MM.1S (cell line): ENCODE results near the gene CCDC13.

ENCODE experiments used
- DNase-seq: peaks from one replicate; pipeline ENCODE4 v3.0.0-alpha.2; 2015
- H2AFZ ChIP-seq: fragments of 300-600 bp; sonication (generic); 2 replicates; pipeline ENCODE4 v1.6.0; 2016; ENCODE audit warnings: antibody characterized with exemption, low read length
- H3F3A ChIP-seq: fragments of 300-600 bp; sonication (generic); 2 replicates; pipeline ENCODE4 v1.6.1; 2016; ENCODE audit warnings: mild to moderate bottlenecking, antibody characterized with exemption, low read length, moderate library complexity, mixed read lengths; ENCODE audit not compliant: insufficient read depth
- H3K27ac ChIP-seq: fragments of 300-600 bp; sonication (generic); 2 replicates; pipeline ENCODE4 v1.5.1; 2016; ENCODE audit warnings: mild to moderate bottlenecking, low read length
- H3K27me3 ChIP-seq: fragments of 300-600 bp; sonication (generic); replicated peaks from 2 replicates; pipeline ENCODE4 v1.6.0; 2016; ENCODE audit warnings: low read length; ENCODE audit not compliant: insufficient read depth
- H3K36me3 ChIP-seq: fragments of 300-600 bp; sonication (generic); replicated peaks from 2 replicates; pipeline ENCODE4 v1.6.1; 2016; ENCODE audit warnings: mild to moderate bottlenecking, low read length, mixed read lengths; ENCODE audit not compliant: insufficient read depth
- H3K4me1 ChIP-seq: fragments of 300-600 bp; sonication (generic); 2 replicates; pipeline ENCODE4 v1.6.1; 2016; ENCODE audit warnings: low read length, mixed read lengths
- H3K4me2 ChIP-seq: fragments of 300-600 bp; sonication (generic); 2 replicates; pipeline ENCODE4 v1.6.0; 2016; ENCODE audit warnings: low read depth, low read length
- H3K4me3 ChIP-seq: fragments of 300-600 bp; sonication (generic); 2 replicates; pipeline ENCODE4 v1.5.1; 2016; ENCODE audit warnings: low read length, mixed read lengths
- H3K79me2 ChIP-seq: fragments of 300-600 bp; sonication (generic); 2 replicates; pipeline ENCODE4 v1.6.1; 2016; ENCODE audit warnings: mixed run types, low read length, mixed read lengths
- H3K9ac ChIP-seq: fragments of 300-600 bp; sonication (generic); 2 replicates; pipeline ENCODE4 v1.6.1; 2016; ENCODE audit warnings: low read length, mixed read lengths
- H3K9me2 ChIP-seq: fragments of 300-600 bp; sonication (generic); replicated peaks from 2 replicates; pipeline ENCODE4 v1.6.1; 2016; ENCODE audit warnings: mild to moderate bottlenecking, low read length, mixed read lengths; ENCODE audit not compliant: insufficient read depth
- H3K9me3 ChIP-seq: fragments of 300-600 bp; sonication (generic); replicated peaks from 2 replicates; pipeline ENCODE4 v1.6.1; 2016; ENCODE audit warnings: mild to moderate bottlenecking, low read length, mixed read lengths; ENCODE audit not compliant: insufficient read depth
- H4K20me1 ChIP-seq: fragments of 300-600 bp; sonication (generic); 2 replicates; pipeline ENCODE4 v1.6.1; 2016; ENCODE audit warnings: mild to moderate bottlenecking, low read length, moderate library complexity, mixed read lengths; ENCODE audit not compliant: insufficient read depth
- EZH2 ChIP-seq: fragments of 300-600 bp; sonication (generic); optimal IDR thresholded peaks from 2 replicates; pipeline ENCODE3; 2017; ENCODE audit warnings: low read depth, mild to moderate bottlenecking, antibody characterized with exemption, low read length, mixed read lengths
- EZH2phosphoT487 ChIP-seq: fragments of 300-600 bp; sonication (generic); IDR thresholded peaks from 2 replicates; pipeline ENCODE4 v1.6.1; 2018; ENCODE audit warnings: antibody characterized with exemption, low read length
- TF ChIP-seq, protein P1 (sequence below): fragments of 300-600 bp; sonication (generic); IDR thresholded peaks from 2 replicates; pipeline ENCODE4 v1.5.1; 2016; ENCODE audit warnings: antibody characterized with exemption, low read length, mixed read lengths

CCDC13 gene

GRCh38 chr3:42745291-42745745 is 27.7 kb downstream of the CCDC13 start:
- Histone ChIP-seq H3K9me3 (no peaks in the 10 kb centered on the region), H3K27me3 (no peaks in the 10 kb centered on the region), H3F3A (no peaks in the 10 kb centered on the region), H3K4me3 (no peak overlapping the region), H2AFZ (no peak overlapping the region), H4K20me1 (no peaks in the 10 kb centered on the region), H3K79me2 (no peaks in the 10 kb centered on the region), H3K4me1 (no peaks in the 10 kb centered on the region), H3K27ac (no peak overlapping the region), H3K9ac (no peak overlapping the region), H3K9me2 (no peaks in the 10 kb centered on the region), H3K4me2 (no peak overlapping the region), H3K36me3 (no peaks in the 10 kb centered on the region)
- DNase-seq: no peak
- no peak for TF ChIP-seq EZH2phosphoT487
- TF ChIP-seq, protein P1, sequence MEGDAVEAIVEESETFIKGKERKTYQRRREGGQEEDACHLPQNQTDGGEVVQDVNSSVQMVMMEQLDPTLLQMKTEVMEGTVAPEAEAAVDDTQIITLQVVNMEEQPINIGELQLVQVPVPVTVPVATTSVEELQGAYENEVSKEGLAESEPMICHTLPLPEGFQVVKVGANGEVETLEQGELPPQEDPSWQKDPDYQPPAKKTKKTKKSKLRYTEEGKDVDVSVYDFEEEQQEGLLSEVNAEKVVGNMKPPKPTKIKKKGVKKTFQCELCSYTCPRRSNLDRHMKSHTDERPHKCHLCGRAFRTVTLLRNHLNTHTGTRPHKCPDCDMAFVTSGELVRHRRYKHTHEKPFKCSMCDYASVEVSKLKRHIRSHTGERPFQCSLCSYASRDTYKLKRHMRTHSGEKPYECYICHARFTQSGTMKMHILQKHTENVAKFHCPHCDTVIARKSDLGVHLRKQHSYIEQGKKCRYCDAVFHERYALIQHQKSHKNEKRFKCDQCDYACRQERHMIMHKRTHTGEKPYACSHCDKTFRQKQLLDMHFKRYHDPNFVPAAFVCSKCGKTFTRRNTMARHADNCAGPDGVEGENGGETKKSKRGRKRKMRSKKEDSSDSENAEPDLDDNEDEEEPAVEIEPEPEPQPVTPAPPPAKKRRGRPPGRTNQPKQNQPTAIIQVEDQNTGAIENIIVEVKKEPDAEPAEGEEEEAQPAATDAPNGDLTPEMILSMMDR: no peak
- TF ChIP-seq EZH2: no peak

- no peak overlapping the region for H3K4me2 ChIP-seq
- no peak for DNase-seq
- H3K79me2 ChIP-seq: no peaks in the 10 kb centered on the region
- TF ChIP-seq EZH2phosphoT487 (no peak), EZH2 (no peak)
- TF ChIP-seq, protein P1: no peak
- H3K27me3 ChIP-seq: no peaks in the 10 kb centered on the region
- H3K9me2 ChIP-seq: no peaks in the 10 kb centered on the region
- H3K9me3 ChIP-seq: no peaks in the 10 kb centered on the region
- no peaks in the 10 kb centered on the region for H3K4me1 ChIP-seq
- H4K20me1 ChIP-seq: no peaks in the 10 kb centered on the region
- H3K36me3 ChIP-seq: no peaks in the 10 kb centered on the region
- no peaks in the 10 kb centered on the region for H3F3A ChIP-seq
- H3K9ac ChIP-seq: no peak overlapping the region
- H3K27ac ChIP-seq: no peak overlapping the region
- H2AFZ ChIP-seq: no peak overlapping the region
- H3K4me3 ChIP-seq: no peak overlapping the region
Measured at GRCh38 chr3:42743204-42743995, 29.7 kb downstream of the CCDC13 start.

DNA sequence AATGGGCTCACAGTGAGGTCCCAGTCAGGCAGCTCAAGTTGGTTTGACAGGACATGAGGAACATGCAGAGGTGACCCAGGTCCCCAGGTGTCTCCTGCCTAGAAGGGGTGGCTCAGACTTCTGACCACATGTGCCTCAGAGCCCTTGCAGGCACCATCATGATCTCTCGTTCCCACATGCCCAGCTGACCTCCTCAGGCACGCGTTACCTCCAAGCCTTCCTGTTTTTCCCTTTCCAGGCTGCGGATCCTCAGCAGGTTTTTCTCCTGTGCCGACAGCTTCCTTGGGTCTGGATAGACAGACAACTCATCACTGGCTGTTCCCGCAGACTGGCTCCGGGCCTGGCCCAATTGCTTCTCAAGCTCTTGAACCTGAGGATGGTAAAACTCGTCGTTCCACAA is 30.4 kb downstream of the CCDC13 start:
- Histone ChIP-seq H3K27ac (no peak overlapping the region), H3K79me2 (no peaks in the 10 kb centered on the region), H4K20me1 (no peaks in the 10 kb centered on the region), H3K4me2 (no peak overlapping the region), H3K9me3 (no peaks in the 10 kb centered on the region), H3K4me1 (no peaks in the 10 kb centered on the region), H3F3A (no peaks in the 10 kb centered on the region), H3K9ac (no peak overlapping the region), H2AFZ (no peak overlapping the region), H3K4me3 (no peak overlapping the region), H3K27me3 (no peaks in the 10 kb centered on the region), H3K36me3 (no peaks in the 10 kb centered on the region), H3K9me2 (no peaks in the 10 kb centered on the region)
- DNase-seq: no peak
- TF ChIP-seq EZH2phosphoT487 (no peak), EZH2 (no peak)
- TF ChIP-seq, protein P1: no peak
